Measurements from ENCODE around the gene FNDC5. TPM values are rescaled to one million over a fixed set of nuclear protein-coding genes. Genes with fewer than 3 reads are reported as not detected.

Gene FNDC5
- total and polyA plus RNA-seq, 5 donors = 94.5 to 151 (median 106) TPM

- H3K9me3 ChIP-seq (ENCODE audit: control insufficient read depth, low read length) = no peaks in the 10 kb centered on the region
- H3K4me1 ChIP-seq (ENCODE audit: control insufficient read depth, insufficient read depth, low read length) = no peaks in the 10 kb centered on the region
- intact Hi-C loops (cut with DNase I) = no loop called here
- DNase-seq (no peak), ATAC-seq (no peak)
- no peak overlapping the region for H3K4me3 ChIP-seq (ENCODE audit: low read length)
- WGBS = 92% methylated on average over 1 of the region's 1 CpG
- no peak overlapping the region for H3K27ac ChIP-seq (ENCODE audit: low read length)
- H3K27me3 ChIP-seq (ENCODE audit: control insufficient read depth, insufficient read depth) = no peaks in the 10 kb centered on the region
These were observed 38.8 kb downstream of the FNDC5 start for GRCh38 chr1:32831878-32832277.

DNA sequence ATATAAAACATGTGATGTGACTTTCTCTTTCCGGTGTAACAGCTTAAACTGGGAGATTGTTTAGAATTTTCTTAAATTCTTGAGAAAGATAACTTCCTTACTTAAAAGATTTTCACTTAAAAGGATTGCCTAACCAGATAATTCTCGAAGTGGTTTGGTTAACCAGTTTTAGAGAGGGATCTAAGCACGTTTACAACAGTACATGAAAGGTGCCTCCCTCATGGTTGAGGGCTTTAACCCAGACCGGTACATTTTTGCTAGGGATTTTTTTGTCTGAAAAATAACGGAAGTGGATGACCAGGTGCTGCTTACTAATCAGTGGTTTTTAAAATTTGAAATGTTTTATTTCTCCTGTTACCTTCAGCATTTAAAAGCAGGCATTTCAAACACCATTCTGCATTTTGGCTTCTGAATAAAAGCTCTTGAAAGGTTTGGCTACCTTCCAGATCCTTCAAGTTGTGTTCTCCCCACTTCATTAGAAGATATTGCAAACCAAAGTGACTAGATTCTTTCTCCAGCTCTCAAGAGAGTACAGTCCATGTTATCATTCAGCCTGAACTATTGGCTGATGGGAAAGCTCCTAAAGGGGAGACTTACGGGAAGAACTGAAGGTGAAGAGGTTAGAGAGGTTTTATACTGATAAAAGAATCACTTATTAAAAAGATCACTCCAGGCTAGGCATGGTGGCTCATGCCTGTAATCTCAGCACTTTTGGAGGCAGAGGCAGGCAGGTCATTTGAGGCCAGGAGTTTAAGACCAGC lies 40.4 kb downstream of the FNDC5 start:
- WGBS = 84% methylated on average over 6 of the region's 6 CpGs
- ATAC-seq (no peak), DNase-seq (no peak)
- Histone ChIP-seq H3K9me3 (ENCODE audit: control insufficient read depth, low read length) (no peaks in the 10 kb centered on the region), H3K27ac (ENCODE audit: low read length) (no peak overlapping the region), H3K4me3 (ENCODE audit: low read length) (no peak overlapping the region), H3K27me3 (ENCODE audit: control insufficient read depth, insufficient read depth) (no peaks in the 10 kb centered on the region), H3K4me1 (ENCODE audit: control insufficient read depth, insufficient read depth, low read length) (no peaks in the 10 kb centered on the region)
- intact Hi-C loops (cut with DNase I) = no loop called here

GRCh38 chr1:32828341-32828740 lies 42.4 kb downstream of the FNDC5 start:
- Histone ChIP-seq H3K27me3 (ENCODE audit: control insufficient read depth, insufficient read depth) (no peaks in the 10 kb centered on the region), H3K4me3 (ENCODE audit: low read length) (no peak overlapping the region), H3K27ac (ENCODE audit: low read length) (no peak overlapping the region), H3K9me3 (ENCODE audit: control insufficient read depth, low read length) (no peaks in the 10 kb centered on the region), H3K4me1 (ENCODE audit: control insufficient read depth, insufficient read depth, low read length) (no peaks in the 10 kb centered on the region)
- intact Hi-C loops (cut with DNase I) = no loop called here
- no peak for DNase-seq
- 89% methylated on average over 7 of the region's 7 CpGs for WGBS
- ATAC-seq = no peak

DNA sequence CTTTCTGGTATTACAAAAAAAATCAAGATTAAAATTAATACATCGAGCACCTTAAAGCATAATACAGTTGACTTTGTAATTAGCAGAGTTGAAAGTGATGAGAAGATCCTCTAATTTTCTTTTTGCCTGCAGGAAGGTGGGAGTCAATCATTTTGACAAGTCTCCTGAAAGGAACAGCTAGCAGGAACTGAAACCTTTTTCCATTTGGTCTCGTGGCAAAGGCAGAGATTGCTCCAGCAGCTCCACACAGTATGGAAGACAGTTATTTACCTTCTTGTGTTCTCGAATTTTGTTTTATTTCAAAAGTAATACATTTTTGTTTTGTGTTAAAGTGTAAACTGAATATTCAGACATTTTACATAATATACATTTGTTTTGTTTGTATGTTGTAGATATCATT lies 45.5 kb downstream of the FNDC5 start:
- no peak for ATAC-seq
- no peaks in the 10 kb centered on the region for H3K4me1 ChIP-seq (ENCODE audit: control insufficient read depth, insufficient read depth, low read length)
- DNase-seq = no peak
- no peak overlapping the region for H3K4me3 ChIP-seq (ENCODE audit: low read length)
- no peaks in the 10 kb centered on the region for H3K9me3 ChIP-seq (ENCODE audit: control insufficient read depth, low read length)
- H3K27me3 ChIP-seq (ENCODE audit: control insufficient read depth, insufficient read depth) = no peaks in the 10 kb centered on the region
- H3K27ac ChIP-seq (ENCODE audit: low read length) = no peak overlapping the region
- intact Hi-C loops (cut with DNase I) = no loop called here
- WGBS = 79% methylated on average over 3 of the region's 3 CpGs

DNA sequence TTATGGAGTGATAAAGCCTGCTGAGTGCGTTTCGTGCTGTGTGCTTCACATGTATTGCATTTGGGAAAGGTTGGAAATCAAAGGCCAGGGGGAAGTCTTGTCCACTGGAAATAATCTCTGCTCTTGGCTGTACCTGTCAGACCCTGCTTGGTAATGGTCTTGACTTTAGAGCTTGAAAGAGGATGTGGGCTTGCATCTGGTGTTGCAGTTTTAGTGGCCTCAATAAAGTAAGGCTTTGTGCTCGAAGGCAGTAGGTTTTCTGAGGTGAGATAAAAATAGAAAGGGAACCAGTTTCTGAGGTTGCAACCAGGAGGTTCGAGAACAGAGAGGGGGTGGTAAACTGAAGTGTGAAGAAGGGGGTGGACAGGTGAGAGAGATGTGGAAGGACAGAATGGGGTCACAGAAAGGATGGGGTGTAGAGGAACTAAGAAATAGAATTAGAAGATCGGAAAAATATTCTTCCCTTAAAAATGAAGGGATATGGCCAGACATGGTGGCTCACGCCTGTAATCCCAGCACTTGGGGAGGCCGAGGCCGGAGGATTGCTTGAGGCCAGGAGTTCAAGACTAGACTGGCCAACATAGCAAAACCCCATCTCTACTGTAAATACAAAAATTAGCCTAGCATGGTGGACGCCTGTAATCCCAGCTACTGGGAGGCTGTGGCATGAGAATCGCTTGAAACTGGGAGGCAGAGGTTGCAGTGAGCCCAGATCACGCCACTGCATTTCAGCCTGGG lies 51.7 kb downstream of the FNDC5 start:
- Histone ChIP-seq H3K27me3 (ENCODE audit: control insufficient read depth, insufficient read depth) (no peaks in the 10 kb centered on the region), H3K9me3 (ENCODE audit: control insufficient read depth, low read length) (no peaks in the 10 kb centered on the region), H3K27ac (ENCODE audit: low read length) (peak overlapping the region; percentile 91), H3K4me1 (ENCODE audit: control insufficient read depth, insufficient read depth, low read length) (peaks cover 7% of the 10 kb centered on the region), H3K4me3 (ENCODE audit: low read length) (peak overlapping the region; percentile 70)
- intact Hi-C loops (cut with DNase I) = loop anchor here in 1 of 4 donors (5.0 kb wide), 1 partner anchor 48 kb away; no protein-coding TSS in a partner anchor
- 71% methylated on average over 11 of the region's 11 CpGs for WGBS
- ATAC-seq (no peak), DNase-seq (no peak)

DNA sequence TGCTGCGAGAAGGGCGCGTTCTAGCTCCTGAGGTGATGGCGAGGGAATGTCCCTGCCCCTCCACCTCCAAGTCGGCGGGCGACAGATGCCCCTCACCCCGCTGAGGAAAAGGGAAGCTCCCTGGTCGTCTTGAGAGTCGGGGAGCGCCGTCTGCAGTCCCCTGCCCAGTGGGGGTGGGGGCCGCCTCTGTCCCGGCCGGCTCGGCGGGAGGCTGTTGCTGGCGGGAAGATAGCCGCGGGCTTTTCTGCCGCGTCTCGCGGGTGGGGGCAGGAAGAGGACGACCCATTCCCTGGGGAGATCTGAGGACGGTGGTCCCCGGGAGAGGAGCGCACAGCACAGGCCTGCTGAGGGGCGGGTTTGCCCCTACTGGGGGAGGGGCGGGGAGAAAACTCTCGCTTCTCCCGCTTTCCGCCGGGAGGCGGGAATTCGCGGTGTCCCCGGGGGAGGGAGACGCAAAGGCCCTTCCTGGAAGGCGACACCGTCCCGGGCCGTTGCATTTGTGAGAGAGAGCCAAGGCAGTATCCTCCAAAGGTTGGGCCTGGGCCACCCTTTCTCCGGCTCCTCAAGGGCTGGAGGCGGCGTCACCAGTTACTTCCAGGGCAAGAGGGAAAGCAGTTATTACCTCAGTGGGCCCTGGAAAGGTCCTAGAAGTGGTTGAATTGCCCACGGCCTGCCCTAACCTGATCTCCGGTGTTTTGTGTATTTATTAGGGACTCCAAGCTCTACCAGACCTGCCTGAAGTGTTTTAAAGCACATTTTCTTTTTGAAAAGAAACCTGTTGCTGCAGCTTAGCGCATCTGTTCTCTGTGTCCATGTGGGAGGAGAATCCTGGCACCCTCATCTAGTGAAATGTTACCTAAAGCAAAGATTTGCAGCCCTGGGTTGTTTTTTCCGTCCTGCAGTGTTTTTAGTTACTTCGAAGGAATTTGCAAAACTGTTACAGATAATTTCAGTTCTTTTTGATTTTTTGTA lies 52.6 kb downstream of the FNDC5 start:
- no peaks in the 10 kb centered on the region for H3K27me3 ChIP-seq (ENCODE audit: control insufficient read depth, insufficient read depth)
- intact Hi-C loops (cut with DNase I) = loop anchor here in 1 of 4 donors (5.0 kb wide), 1 partner anchor 49 kb away; no protein-coding TSS in a partner anchor
- H3K4me1 ChIP-seq (ENCODE audit: control insufficient read depth, insufficient read depth, low read length) = peaks cover 7% of the 10 kb centered on the region
- no peaks in the 10 kb centered on the region for H3K9me3 ChIP-seq (ENCODE audit: control insufficient read depth, low read length)
- 1% methylated on average over 51 of the region's 51 CpGs for WGBS
- peak overlapping the region; percentile 70 for H3K4me3 ChIP-seq (ENCODE audit: low read length)
- peak; percentile 72 to 76 for ATAC-seq
- peak; percentile 89 to 94 (median 93) for DNase-seq
- peak overlapping the region; percentile 91 for H3K27ac ChIP-seq (ENCODE audit: low read length)

DNA sequence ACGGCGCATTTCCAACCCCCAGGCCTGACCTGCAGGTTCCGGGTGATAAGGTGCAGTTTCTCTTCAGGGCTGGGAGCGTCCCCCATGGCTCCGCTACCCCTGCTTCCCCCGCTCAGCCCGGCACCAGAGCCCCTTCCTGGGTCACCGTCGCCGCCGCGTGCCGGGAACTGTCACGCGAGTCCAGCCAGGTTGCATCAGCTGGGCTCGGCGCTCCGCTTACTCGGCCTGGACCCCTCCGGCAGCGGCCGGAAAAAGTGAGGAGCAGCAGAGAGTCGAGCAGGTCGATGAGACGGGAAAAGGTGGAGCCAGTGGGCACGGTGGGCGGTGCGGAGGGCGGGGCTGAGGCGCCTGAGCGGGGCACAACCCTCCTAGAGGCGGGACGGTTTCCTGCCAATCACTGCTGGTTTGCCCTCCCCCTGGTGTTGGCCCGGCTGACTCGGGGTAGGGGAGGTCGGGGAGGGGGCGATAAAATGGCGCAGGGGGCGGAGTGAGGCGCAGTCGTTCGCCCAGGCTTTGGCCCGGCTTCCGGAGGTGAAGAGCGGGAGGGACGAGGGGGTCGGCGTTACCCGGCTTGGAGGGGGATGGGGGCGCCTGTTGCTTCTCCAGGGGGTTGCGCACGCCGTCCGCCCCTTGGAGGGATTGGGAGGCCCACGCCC lies 53.4 kb downstream of the FNDC5 start, which contains the start of the genes S100PBP and YARS1:
Gene S100PBP, plus strand, starts transcription at position 495 of the 656 bp plus-strand sequence. CDS start 8,447 bp downstream, outside the sequence.
Gene YARS1, minus strand, starts transcription at position 200 of the 656 bp plus-strand sequence. Its CDS starts 114 bp downstream, at position 86.
- H3K4me1 ChIP-seq (ENCODE audit: control insufficient read depth, insufficient read depth, low read length) = peaks cover 7% of the 10 kb centered on the region
- under 1% methylated on average over 55 of the region's 55 CpGs for WGBS
- intact Hi-C loops (cut with DNase I) = loop anchor here in 1 of 4 donors (5.0 kb wide), 1 partner anchor 50 kb away; no protein-coding TSS in a partner anchor

DNA sequence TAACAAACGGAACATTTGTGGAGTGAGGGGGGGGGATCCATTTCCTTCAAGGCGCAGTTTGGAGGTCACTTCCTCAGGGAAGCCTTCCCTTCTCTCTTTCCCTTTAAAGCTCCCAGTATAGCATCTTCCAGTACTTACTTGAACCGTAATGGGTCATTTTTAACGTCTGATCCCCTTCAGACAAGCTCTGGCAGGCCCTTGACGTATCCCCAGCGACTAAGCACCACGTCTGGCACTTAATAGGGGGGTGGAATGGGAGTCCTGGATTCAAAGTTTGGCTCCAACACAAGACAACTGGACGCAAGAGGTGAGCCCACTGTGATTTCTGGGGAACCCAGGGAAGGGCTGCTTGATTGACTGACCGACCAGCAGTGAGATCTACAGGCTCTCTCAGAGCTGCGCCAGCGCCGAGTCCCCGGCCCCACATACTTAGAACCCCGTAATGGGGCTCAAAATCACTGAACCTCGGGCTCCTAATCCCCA lies 54.0 kb downstream of the FNDC5 start:
- peak in 1 of 2 donors; percentile 1 for ATAC-seq
- Histone ChIP-seq H3K9me3 (ENCODE audit: control insufficient read depth, low read length) (no peaks in the 10 kb centered on the region), H3K4me1 (ENCODE audit: control insufficient read depth, insufficient read depth, low read length) (peaks cover 7% of the 10 kb centered on the region), H3K27me3 (ENCODE audit: control insufficient read depth, insufficient read depth) (no peaks in the 10 kb centered on the region), H3K4me3 (ENCODE audit: low read length) (peak overlapping the region; percentile 70), H3K27ac (ENCODE audit: low read length) (peak overlapping the region; percentile 90)
- DNase-seq = no peak
- intact Hi-C loops (cut with DNase I) = loop anchor here in 1 of 4 donors (5.0 kb wide), 1 partner anchor 51 kb away; no protein-coding TSS in a partner anchor
- WGBS = under 1% methylated on average over 15 of the region's 15 CpGs

More for the DNA sequence above, 53.4 kb downstream of the FNDC5 start, which contains the start of the genes S100PBP and YARS1:
- ATAC-seq (peak; percentile 98), DNase-seq (peak; percentile 99 to 100 (median 100))
- Histone ChIP-seq H3K9me3 (ENCODE audit: control insufficient read depth, low read length) (no peaks in the 10 kb centered on the region), H3K27me3 (ENCODE audit: control insufficient read depth, insufficient read depth) (no peaks in the 10 kb centered on the region), H3K27ac (ENCODE audit: low read length) (peak within 1 kb of the TSS; percentile 91), H3K4me3 (ENCODE audit: low read length) (peak within 1 kb of the TSS; percentile 70)

DNA sequence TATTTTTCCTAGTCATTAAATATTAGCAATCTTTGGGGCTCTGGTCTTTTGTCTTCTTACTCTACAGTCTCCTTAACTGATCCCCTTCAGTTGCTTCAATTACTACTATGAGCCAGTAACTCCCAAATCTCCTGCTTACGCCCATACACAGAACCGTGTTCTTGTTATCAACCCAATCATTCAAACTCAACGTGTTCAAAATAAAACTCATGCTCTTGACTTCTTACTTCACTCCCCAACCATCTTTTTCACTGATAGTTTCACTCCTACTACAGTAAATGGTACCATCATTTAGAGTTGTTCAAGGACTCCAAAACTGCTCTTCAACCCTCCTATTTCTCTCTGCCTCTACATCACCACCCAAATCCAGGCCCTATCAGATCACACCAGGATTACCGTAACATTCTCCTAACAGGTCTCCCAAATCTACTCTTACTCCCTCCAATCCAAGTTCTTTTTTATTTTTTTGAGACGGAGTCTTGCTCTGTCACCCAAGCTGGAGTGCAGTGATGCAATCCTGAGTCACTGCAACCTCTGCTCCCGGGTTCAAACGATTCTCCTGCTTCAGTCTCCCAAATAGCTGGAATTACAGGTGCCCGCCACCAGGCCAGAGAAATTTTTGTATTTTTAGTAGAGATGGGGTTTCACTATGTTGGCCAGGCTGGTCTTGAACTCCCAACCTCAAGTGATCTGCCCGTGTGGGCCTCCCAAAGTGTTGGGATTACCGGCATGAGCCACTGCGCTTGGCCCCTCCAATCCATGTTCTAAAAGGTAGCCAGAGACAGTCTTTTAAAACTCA lies 56.6 kb downstream of the FNDC5 start:
- Histone ChIP-seq H3K9me3 (ENCODE audit: control insufficient read depth, low read length) (no peaks in the 10 kb centered on the region), H3K27ac (ENCODE audit: low read length) (no peak overlapping the region), H3K4me1 (ENCODE audit: control insufficient read depth, insufficient read depth, low read length) (peaks cover 10% of the 10 kb centered on the region), H3K4me3 (ENCODE audit: low read length) (no peak overlapping the region), H3K27me3 (ENCODE audit: control insufficient read depth, insufficient read depth) (no peaks in the 10 kb centered on the region)
- no peak for ATAC-seq
- intact Hi-C loops (cut with DNase I) = no loop called here
- WGBS = 78% methylated on average over 11 of the region's 11 CpGs
- peak in 1 of 3 donors; percentile 32 for DNase-seq
